ENCODE data around the gene MCOLN1.

Gene MCOLN1

GRCh38 chr19:7522072-7522922 lies at the start of gene MCOLN1:
Gene MCOLN1, plus strand, starts transcription at chr19:7522624. Its CDS starts 127 bp downstream, at chr19:7522751.
- peak; percentile 100 for DNase-seq (ENCODE audit: insufficient read length, low spot score)
- peak; percentile 98 for FAIRE-seq

GRCh38 chr19:7475665-7476064 lies 46.8 kb upstream of the MCOLN1 start:
- no peak for DNase-seq (ENCODE audit: insufficient read length, low spot score)

GRCh38 chr19:7476241-7476640 lies 46.2 kb upstream of the MCOLN1 start:
- DNase-seq (ENCODE audit: insufficient read length, low spot score) (no peak), FAIRE-seq (peak; percentile 59)

More at GRCh38 chr19:7475665-7476064, 46.8 kb upstream of the MCOLN1 start:
- FAIRE-seq = no peak

GRCh38 chr19:7476777-7477494 lies 45.5 kb upstream of the MCOLN1 start:
- FAIRE-seq = no peak
- no peak for DNase-seq (ENCODE audit: insufficient read length, low spot score)

GRCh38 chr19:7477758-7478157 lies 44.7 kb upstream of the MCOLN1 start:
- FAIRE-seq = no peak

GRCh38 chr19:7478173-7478842 lies 44.1 kb upstream of the MCOLN1 start:
- no peak for FAIRE-seq

More at GRCh38 chr19:7477758-7478157, 44.7 kb upstream of the MCOLN1 start:
- DNase-seq (ENCODE audit: insufficient read length, low spot score) = no peak

GRCh38 chr19:7478843-7479227 lies 43.6 kb upstream of the MCOLN1 start:
- no peak for FAIRE-seq

More at GRCh38 chr19:7478173-7478842, 44.1 kb upstream of the MCOLN1 start:
- DNase-seq (ENCODE audit: insufficient read length, low spot score) = no peak

GRCh38 chr19:7480222-7480969 lies 42.0 kb upstream of the MCOLN1 start:
- no peak for DNase-seq (ENCODE audit: insufficient read length, low spot score)
- FAIRE-seq = no peak

More at GRCh38 chr19:7478843-7479227, 43.6 kb upstream of the MCOLN1 start:
- no peak for DNase-seq (ENCODE audit: insufficient read length, low spot score)

- no peak for DNase-seq (ENCODE audit: insufficient read length, low spot score)
- FAIRE-seq = no peak
These were observed 41.5 kb upstream of the MCOLN1 start for GRCh38 chr19:7480970-7481255.

GRCh38 chr19:7482584-7483439 lies 39.6 kb upstream of the MCOLN1 start:
- peak; percentile 23 for FAIRE-seq

GRCh38 chr19:7483720-7484201 lies 38.7 kb upstream of the MCOLN1 start:
- FAIRE-seq = no peak
- no peak for DNase-seq (ENCODE audit: insufficient read length, low spot score)

More at GRCh38 chr19:7482584-7483439, 39.6 kb upstream of the MCOLN1 start:
- no peak for DNase-seq (ENCODE audit: insufficient read length, low spot score)

GRCh38 chr19:7486923-7487322 lies 35.5 kb upstream of the MCOLN1 start:
- FAIRE-seq (no peak), DNase-seq (ENCODE audit: insufficient read length, low spot score) (no peak)

GRCh38 chr19:7488736-7489353 lies 33.6 kb upstream of the MCOLN1 start, which contains the start of gene PEX11G:
Gene PEX11G, minus strand, starts transcription at chr19:7489035. Its CDS starts 25 bp downstream, at chr19:7489010.
- FAIRE-seq (peak; percentile 88), DNase-seq (ENCODE audit: insufficient read length, low spot score) (peak; percentile 96)

- no peak for DNase-seq (ENCODE audit: insufficient read length, low spot score)
- FAIRE-seq = no peak
These were observed 32.8 kb upstream of the MCOLN1 start for GRCh38 chr19:7489609-7490044.

- DNase-seq (ENCODE audit: insufficient read length, low spot score) = no peak
These were observed 30.3 kb upstream of the MCOLN1 start for GRCh38 chr19:7492142-7492541.

GRCh38 chr19:7492558-7492957 lies 29.9 kb upstream of the MCOLN1 start:
- DNase-seq (ENCODE audit: insufficient read length, low spot score) (no peak), FAIRE-seq (no peak)

More at GRCh38 chr19:7492142-7492541, 30.3 kb upstream of the MCOLN1 start:
- FAIRE-seq = no peak

GRCh38 chr19:7494416-7495098 lies 27.9 kb upstream of the MCOLN1 start:
- FAIRE-seq (no peak), DNase-seq (ENCODE audit: insufficient read length, low spot score) (no peak)

- DNase-seq (ENCODE audit: insufficient read length, low spot score) (no peak), FAIRE-seq (no peak)
These were observed 25.1 kb upstream of the MCOLN1 start for GRCh38 chr19:7497292-7497691.
